Astrocyte of the spinal cord (primary cell): ENCODE data around the gene COX14.

Experiments used
- DNase-seq: peaks from one replicate; pipeline ENCODE4 v3.0.0; 2011; ENCODE audit warnings: low read depth, low spot score
- H3K4me3 ChIP-seq: 2 replicates; pipeline ENCODE4 v1.5.1; 2011; ENCODE audit warnings: low read depth, mild to moderate bottlenecking, low read length, moderate library complexity
- CTCF ChIP-seq: IDR thresholded peaks from 2 replicates; pipeline ENCODE4 v1.5.1; 2012; ENCODE audit warnings: low read depth, mild to moderate bottlenecking, low read length, inconsistent platforms
- in situ Hi-C: cut with HindIII; loops from 2 replicates; pipeline ENCODE4 v1.10.0; 2017; ENCODE audit warnings: low sequenced_read_pairs

Gene COX14

GRCh38 chr12:50111693-50112455, at the start of gene COX14:
Gene COX14 (plus strand): TSS chr12:50112236. CDS start chr12:50120044, 7,808 bp downstream.
- in situ Hi-C loops, result no loop called here
- TF ChIP-seq CTCF, result peak; percentile 98
- peak; percentile 100 for DNase-seq
- H3K4me3 ChIP-seq, result peak within 1 kb of the TSS; percentile 95

GRCh38 chr12:50062728-50063460, 49.1 kb upstream of the COX14 start:
- H3K4me3 ChIP-seq, result no peak overlapping the region
- DNase-seq, result peak; percentile 26
- in situ Hi-C loops, result no loop called here
- TF ChIP-seq CTCF, result no peak

- no peak for DNase-seq
- no peak overlapping the region for H3K4me3 ChIP-seq
- in situ Hi-C loops, result no loop called here
- TF ChIP-seq CTCF, result no peak
These were observed 46.2 kb upstream of the COX14 start for GRCh38 chr12:50065726-50066310.

GRCh38 chr12:50066402-50066801, 45.6 kb upstream of the COX14 start:
- peak; percentile 70 for DNase-seq
- no peak for TF ChIP-seq CTCF
- H3K4me3 ChIP-seq, result no peak overlapping the region
- in situ Hi-C loops, result no loop called here

GRCh38 chr12:50069069-50069468, 43.0 kb upstream of the COX14 start:
- no peak for DNase-seq
- in situ Hi-C loops, result no loop called here
- no peak for TF ChIP-seq CTCF
- no peak overlapping the region for H3K4me3 ChIP-seq

GRCh38 chr12:50069539-50069938, 42.5 kb upstream of the COX14 start:
- no peak for TF ChIP-seq CTCF
- H3K4me3 ChIP-seq, result no peak overlapping the region
- in situ Hi-C loops, result no loop called here
- DNase-seq, result no peak
